Activated naive CD4-positive, alpha-beta T cell treated with anti-CD3 and anti-CD28 coated beads, Interleukin-2, amount 10 ng/mL, durations not matched to agents 7 days and 5 days (primary cell): ENCODE data around the gene ATP9A.
"Not testable (repeated sequence)": the region's sequence is repeated elsewhere in the genome, so short reads cannot be mapped to it uniquely, and the experiment has no call there.

Experiments used
- CTCF ChIA-PET: fragments of 350-600 bp; sonication (Branson Sonifier 250); formaldehyde crosslinking; loops from one replicate; lab custom pipeline; 2021; ENCODE audit warnings: antibody characterized with exemption; lab: Charles Lee
- DNase-seq: peaks from one replicate; pipeline ENCODE4 v3.0.0-alpha.2; 2020
- H3K27ac Mint-ChIP-seq: one replicate; pipeline ENCODE4 v1.8.0; 2021; ENCODE audit warnings: mild to moderate bottlenecking, moderate library complexity, mixed read lengths
- H3K27me3 Mint-ChIP-seq: one replicate; pipeline ENCODE4 v1.8.0; 2021; ENCODE audit warnings: mild to moderate bottlenecking, mixed read lengths
- H3K36me3 Mint-ChIP-seq: one replicate; pipeline ENCODE4 v1.8.0; 2021; ENCODE audit warnings: mixed read lengths
- H3K4me1 Mint-ChIP-seq: one replicate; pipeline ENCODE4 v1.8.0; 2021; ENCODE audit warnings: mixed read lengths
- H3K4me3 Mint-ChIP-seq: one replicate; pipeline ENCODE4 v1.8.0; 2021; ENCODE audit warnings: mild to moderate bottlenecking, moderate library complexity, mixed read lengths
- H3K9me3 Mint-ChIP-seq: one replicate; pipeline ENCODE4 v1.8.0; 2021; ENCODE audit warnings: mixed read lengths

The ATP9A gene, protein sequence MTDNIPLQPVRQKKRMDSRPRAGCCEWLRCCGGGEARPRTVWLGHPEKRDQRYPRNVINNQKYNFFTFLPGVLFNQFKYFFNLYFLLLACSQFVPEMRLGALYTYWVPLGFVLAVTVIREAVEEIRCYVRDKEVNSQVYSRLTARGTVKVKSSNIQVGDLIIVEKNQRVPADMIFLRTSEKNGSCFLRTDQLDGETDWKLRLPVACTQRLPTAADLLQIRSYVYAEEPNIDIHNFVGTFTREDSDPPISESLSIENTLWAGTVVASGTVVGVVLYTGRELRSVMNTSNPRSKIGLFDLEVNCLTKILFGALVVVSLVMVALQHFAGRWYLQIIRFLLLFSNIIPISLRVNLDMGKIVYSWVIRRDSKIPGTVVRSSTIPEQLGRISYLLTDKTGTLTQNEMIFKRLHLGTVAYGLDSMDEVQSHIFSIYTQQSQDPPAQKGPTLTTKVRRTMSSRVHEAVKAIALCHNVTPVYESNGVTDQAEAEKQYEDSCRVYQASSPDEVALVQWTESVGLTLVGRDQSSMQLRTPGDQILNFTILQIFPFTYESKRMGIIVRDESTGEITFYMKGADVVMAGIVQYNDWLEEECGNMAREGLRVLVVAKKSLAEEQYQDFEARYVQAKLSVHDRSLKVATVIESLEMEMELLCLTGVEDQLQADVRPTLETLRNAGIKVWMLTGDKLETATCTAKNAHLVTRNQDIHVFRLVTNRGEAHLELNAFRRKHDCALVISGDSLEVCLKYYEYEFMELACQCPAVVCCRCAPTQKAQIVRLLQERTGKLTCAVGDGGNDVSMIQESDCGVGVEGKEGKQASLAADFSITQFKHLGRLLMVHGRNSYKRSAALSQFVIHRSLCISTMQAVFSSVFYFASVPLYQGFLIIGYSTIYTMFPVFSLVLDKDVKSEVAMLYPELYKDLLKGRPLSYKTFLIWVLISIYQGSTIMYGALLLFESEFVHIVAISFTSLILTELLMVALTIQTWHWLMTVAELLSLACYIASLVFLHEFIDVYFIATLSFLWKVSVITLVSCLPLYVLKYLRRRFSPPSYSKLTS

DNA sequence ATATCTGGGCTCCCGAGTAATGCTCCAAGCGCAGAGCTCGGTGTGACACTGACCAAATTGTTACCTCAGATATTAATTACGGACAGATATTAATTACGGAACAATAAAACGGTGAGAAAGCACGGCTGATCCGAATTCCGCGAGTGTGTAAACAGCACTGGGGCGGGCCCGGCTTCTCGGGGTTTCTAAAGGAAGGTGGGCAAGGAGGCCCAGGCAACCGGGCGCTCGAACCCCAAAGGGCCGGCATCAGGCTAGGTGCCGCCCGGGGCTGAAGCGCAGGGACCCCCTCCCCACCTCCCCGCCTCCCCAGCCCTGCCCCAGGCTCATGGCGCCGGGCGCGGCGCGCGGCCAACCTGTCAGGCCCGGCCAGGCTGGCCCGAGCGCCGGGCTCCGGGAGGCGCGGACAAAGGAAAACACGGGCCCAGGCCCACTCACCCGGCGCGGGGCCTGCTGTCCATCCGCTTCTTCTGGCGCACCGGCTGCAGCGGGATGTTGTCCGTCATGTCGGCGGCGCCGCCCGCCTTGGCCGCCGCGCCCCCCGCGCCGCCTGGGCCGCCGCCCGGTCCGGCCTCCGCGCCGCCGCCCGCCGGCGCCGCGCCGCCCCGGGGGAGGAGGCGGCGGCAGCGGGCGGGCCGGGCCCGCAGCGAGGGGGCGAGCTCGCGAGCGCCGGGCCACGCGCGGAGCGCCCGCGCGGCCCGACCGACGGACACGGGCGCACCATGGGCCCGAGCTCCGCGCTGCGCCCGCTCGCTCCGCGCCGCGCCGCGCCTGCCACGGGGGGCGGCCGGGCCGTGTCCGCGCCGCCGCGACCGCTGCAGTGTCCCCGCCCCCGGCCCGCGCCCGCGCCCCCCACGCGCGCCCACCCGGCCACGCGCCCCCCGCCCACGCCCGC is at the start of gene ATP9A:
Gene ATP9A, minus strand, starts transcription at position 524 of the 892 bp plus-strand sequence. Its CDS starts 21 bp downstream, at position 503.
- no peak for DNase-seq
- CTCF ChIA-PET = no interaction called here
- peak within 1 kb of the TSS; percentile 25 for H3K4me3 Mint-ChIP-seq
- no peaks in the 10 kb centered on the region for H3K36me3 Mint-ChIP-seq
- H3K27ac Mint-ChIP-seq = no peak within 1 kb of the TSS
- H3K27me3 Mint-ChIP-seq = peaks cover 61% of the 10 kb centered on the region
- peaks cover 12% of the 10 kb centered on the region for H3K4me1 Mint-ChIP-seq
- H3K9me3 Mint-ChIP-seq = no peaks in the 10 kb centered on the region

DNA sequence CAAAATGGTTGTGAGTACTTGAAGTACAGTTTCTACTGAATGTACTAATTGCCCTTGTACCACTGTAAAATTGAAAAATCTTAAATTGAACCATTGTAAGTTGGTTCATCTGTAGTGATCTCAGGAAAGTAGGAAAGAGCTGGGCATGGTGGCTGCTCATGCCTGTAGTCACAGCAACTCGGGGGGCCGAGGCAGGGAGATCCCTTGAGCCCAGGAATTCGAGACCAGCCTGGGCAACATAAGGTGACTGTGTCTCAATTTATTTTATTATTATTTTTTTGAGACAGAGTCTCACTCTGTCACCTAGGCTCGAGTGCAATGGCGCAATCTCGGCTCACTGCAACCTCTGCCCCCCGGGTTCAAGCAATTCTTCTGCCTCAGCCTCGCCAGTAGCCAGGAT is 48.7 kb upstream of the ATP9A start:
- H3K27ac Mint-ChIP-seq, H3K4me3 Mint-ChIP-seq, H3K27me3 Mint-ChIP-seq, H3K4me1 Mint-ChIP-seq, H3K36me3 Mint-ChIP-seq, DNase-seq, H3K9me3 Mint-ChIP-seq, CTCF ChIA-PET: not testable (repeated sequence)

DNA sequence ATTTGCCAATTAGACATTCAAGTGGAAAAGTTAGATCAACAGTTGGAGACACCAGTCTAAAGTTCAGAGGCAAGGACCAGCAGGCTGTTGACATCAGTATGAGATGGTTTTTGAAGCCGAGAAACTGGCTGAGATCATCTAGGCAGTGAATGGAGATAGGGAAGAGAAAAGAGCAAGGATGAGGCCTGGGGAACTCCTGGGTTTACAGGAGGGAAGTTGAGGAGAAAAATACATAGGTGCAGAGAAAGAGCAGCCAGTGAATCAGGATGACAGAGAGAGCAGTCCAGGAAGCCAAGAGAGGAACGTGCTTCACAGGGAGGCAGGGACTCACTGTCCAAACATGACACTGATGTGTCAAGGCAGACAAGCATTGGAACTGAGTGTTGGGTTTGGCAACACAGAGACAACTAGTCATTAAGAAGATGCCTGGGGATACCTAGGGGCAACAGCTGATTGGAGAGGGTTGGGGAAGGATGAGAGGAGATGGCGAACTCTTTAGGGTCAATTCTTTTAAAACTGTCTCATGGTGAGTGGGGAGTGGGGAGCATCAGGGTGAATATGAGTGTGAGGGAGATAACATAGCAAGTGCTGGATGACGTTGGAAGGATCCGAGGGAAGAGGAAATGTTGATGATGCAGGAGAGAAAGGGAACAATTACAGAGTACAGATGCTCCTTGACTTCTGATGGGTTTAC is 47.3 kb upstream of the ATP9A start:
- H3K4me3 Mint-ChIP-seq = no peak overlapping the region
- DNase-seq = no peak
- no peaks in the 10 kb centered on the region for H3K9me3 Mint-ChIP-seq
- CTCF ChIA-PET = no interaction called here
- H3K36me3 Mint-ChIP-seq = no peaks in the 10 kb centered on the region
- no peaks in the 10 kb centered on the region for H3K4me1 Mint-ChIP-seq
- no peak overlapping the region for H3K27ac Mint-ChIP-seq
- H3K27me3 Mint-ChIP-seq = peaks cover 4% of the 10 kb centered on the region

DNA sequence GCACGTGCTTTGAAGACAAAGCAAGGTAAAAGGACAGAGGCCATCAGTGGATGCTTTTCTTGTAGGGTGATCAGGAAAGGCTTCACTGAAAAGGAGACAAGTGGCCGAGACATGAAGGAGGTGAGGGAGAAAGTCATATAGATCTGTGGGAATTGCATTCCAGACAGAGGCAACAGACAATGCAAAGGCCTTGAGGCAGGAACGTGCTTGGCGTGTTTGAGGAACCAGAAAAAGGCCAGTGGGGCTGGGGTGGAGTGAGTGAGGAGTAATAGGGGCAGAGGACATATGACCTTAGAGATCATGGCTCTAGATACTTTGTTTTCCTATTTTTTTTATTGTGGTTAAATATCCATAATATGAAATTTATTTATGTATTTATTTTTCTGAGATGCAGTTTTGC is 44.7 kb upstream of the ATP9A start:
- Mint-ChIP-seq H3K36me3 (no peaks in the 10 kb centered on the region), H3K4me1 (no peaks in the 10 kb centered on the region), H3K4me3 (no peak overlapping the region), H3K27me3 (no peaks in the 10 kb centered on the region), H3K27ac (no peak overlapping the region), H3K9me3 (no peaks in the 10 kb centered on the region)
- no peak for DNase-seq
- CTCF ChIA-PET = no interaction called here

DNA sequence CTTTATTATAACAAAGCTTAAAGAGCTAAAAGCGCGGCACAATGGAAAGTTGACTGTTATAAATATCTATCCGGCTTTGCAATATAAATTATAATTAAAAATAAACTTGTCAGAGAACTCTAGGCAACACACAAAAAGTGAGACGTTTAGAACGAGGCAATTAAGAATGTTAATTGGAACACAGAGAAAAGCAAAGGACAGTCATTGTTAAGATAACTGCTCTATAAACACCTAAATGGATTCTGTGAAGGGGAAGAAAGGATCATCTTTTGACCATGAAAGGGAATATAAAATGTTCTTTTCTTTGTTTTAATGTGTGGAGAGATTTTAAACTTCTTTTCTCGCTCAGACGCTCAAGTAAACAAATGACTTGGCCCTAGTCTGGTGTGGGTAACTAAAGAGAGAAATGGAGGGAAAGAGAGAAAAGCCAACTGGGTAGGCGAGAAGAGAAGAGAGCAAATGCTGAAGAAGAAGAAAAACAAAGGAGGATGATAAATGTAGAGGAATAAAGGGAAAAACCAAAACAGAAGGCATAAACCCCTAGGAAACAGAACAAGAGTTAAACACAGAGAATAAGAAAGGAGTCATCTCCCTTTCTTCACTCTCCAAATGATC is 43.4 kb upstream of the ATP9A start:
- Mint-ChIP-seq H3K4me1 (no peaks in the 10 kb centered on the region), H3K27me3 (peaks cover 4% of the 10 kb centered on the region), H3K9me3 (no peaks in the 10 kb centered on the region), H3K4me3 (no peak overlapping the region), H3K27ac (no peak overlapping the region), H3K36me3 (no peaks in the 10 kb centered on the region)
- CTCF ChIA-PET = no interaction called here
- no peak for DNase-seq

DNA sequence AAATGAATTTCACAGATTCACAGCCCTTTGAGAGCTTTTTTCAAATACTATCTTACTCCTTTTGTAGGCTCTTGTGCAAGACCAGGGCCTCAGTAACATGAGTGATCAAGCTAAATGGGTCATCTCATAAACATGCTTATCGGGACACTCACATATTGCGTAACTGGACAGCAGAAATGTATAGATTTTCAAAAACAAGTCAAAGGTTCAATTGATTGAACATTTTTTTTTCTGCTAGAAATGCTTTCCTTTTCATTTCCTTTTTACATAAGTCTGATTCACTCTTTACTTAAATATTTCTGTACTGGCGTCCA is 42.8 kb upstream of the ATP9A start:
- H3K4me1 Mint-ChIP-seq = no peaks in the 10 kb centered on the region
- H3K27me3 Mint-ChIP-seq = peaks cover 6% of the 10 kb centered on the region
- no peaks in the 10 kb centered on the region for H3K9me3 Mint-ChIP-seq
- CTCF ChIA-PET = no interaction called here
- no peak for DNase-seq
- H3K27ac Mint-ChIP-seq = no peak overlapping the region
- H3K4me3 Mint-ChIP-seq = no peak overlapping the region
- H3K36me3 Mint-ChIP-seq = no peaks in the 10 kb centered on the region

DNA sequence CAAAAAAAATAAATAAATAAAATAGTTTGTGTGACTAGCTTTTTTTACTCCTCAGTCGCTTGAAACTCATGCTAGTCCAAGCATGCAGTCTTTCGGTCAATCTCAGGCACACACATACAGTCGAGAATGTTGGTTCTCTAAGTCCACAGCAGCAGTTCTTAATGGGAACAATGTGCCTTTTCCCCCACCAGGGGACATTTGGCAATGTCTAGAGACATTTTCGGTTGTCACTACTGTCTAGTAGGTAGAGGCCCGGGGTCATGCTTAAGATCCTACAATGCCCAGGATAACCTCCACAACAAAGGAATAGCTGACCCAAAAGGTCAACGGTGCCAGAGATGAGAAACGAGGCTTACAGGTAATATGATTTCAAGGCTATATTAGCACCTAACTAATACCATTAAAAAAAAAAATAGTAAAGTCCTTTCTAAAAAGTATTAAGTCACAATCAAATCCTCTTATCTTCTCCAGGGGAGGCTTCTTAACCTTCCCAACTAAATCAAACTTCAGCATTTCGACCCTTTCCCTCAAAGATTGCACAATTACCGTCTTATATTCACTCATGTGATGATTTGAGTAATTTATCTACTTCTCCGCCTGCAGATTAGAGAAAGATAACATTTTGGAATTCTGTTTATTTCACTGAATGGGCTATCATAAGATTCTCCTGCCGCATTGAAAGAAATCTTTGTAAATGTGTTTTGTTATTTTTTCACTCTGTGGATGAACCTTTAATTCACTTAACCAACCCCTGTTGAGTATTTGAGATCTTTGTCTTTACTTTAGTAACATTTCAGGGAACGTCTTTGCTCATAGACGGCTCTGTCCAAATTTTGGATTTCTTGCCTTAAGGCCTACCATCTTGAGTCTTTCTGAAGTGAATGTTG is 42.2 kb upstream of the ATP9A start:
- DNase-seq = no peak
- Mint-ChIP-seq H3K27ac (no peak overlapping the region), H3K4me3 (no peak overlapping the region), H3K4me1 (no peaks in the 10 kb centered on the region), H3K9me3 (no peaks in the 10 kb centered on the region), H3K27me3 (peaks cover 6% of the 10 kb centered on the region), H3K36me3 (no peaks in the 10 kb centered on the region)
- CTCF ChIA-PET = no interaction called here

DNA sequence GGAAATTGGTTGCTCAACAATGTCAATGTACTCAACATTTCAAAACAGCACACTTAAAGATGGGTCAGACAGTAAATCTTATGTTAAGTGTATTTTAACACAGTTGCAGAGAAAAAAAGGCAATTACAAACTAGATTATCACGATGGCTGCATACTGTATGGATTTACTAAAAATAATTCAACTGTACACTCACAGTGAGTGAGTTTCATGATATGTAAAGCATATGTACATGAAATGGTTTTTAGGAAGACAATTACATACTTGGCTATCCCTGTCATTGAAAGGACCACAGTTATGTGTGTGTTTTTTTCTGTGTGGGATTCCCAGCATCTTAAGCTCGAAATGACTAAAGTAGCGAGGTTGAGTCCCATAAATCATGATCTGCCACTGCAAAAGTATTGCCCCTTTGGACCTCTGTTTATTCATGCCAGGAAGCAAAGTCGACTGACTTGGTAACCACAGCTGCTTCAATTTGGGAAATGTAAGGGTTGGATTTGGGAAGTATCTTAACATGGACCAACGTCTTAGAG is 39.6 kb upstream of the ATP9A start:
- H3K27me3 Mint-ChIP-seq = peaks cover 10% of the 10 kb centered on the region
- H3K27ac Mint-ChIP-seq = no peak overlapping the region
- no peak overlapping the region for H3K4me3 Mint-ChIP-seq
- no peaks in the 10 kb centered on the region for H3K4me1 Mint-ChIP-seq
- no peaks in the 10 kb centered on the region for H3K36me3 Mint-ChIP-seq
- CTCF ChIA-PET = interaction anchor here (0.7 kb wide), 1 partner anchor 349 kb away, joined by 4 read pairs; no protein-coding TSS in a partner anchor
- DNase-seq = no peak
- no peaks in the 10 kb centered on the region for H3K9me3 Mint-ChIP-seq

DNA sequence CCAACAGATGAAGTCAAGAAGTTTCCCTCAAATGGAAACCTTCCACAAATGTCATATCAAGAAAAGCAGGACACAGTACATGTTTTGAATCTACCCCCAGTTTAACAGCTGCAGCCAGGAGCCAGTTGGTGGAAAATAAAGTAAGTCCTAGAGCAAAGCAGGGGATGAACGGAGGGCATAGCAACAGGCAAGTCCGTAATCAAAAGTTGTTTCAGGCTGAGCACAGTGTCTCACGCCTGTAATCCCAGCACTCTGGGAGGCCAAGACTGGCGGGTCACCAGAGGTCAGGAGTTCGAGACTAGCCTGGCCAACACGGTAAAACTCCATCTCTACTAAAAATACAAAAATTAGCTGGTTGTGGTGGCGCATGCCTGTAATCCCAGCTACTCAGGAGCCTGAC is 36.6 kb upstream of the ATP9A start:
- Mint-ChIP-seq H3K4me3 (no peak overlapping the region), H3K9me3 (no peaks in the 10 kb centered on the region), H3K27me3 (peaks cover 40% of the 10 kb centered on the region), H3K27ac (no peak overlapping the region), H3K4me1 (peaks cover 3% of the 10 kb centered on the region), H3K36me3 (no peaks in the 10 kb centered on the region)
- no peak for DNase-seq
- CTCF ChIA-PET = no interaction called here

DNA sequence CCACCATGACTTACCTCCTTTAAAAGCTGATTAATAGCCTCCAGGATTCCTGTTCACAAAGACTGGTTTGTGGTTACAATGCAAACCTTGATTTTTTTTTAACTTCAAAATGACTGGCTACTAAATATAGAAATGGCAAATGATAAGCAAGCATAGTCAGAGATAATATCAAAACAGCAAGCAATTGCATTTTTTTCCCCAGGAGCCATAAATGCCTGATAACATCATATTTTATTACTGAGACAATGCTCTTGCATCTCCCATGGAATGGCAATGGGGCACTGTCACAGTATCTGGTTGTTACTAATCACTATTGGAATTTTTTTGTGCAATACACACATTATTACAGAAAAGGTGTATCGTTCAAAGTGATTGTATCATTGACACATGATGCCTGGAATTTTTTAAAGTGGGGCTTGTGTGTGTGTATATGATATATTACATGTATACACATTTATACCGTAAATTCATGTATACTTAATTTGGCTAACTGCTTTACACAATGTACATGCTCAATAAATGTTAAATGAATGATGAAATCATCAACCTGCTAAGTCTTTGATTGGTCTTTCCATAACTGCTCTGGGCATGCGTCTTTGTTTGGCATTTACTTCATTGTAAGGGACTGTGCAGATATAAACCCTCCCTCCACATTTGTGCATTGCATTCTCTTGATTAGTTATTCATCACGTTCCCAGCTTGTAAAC is 35.1 kb upstream of the ATP9A start:
- DNase-seq = no peak
- Mint-ChIP-seq H3K4me1 (peaks cover 3% of the 10 kb centered on the region), H3K27me3 (peaks cover 55% of the 10 kb centered on the region), H3K36me3 (no peaks in the 10 kb centered on the region), H3K27ac (no peak overlapping the region), H3K9me3 (no peaks in the 10 kb centered on the region), H3K4me3 (no peak overlapping the region)
- CTCF ChIA-PET = interaction anchor here (1.4 kb wide), 1 partner anchor 280 kb away, joined by 3 read pairs; no protein-coding TSS in a partner anchor

DNA sequence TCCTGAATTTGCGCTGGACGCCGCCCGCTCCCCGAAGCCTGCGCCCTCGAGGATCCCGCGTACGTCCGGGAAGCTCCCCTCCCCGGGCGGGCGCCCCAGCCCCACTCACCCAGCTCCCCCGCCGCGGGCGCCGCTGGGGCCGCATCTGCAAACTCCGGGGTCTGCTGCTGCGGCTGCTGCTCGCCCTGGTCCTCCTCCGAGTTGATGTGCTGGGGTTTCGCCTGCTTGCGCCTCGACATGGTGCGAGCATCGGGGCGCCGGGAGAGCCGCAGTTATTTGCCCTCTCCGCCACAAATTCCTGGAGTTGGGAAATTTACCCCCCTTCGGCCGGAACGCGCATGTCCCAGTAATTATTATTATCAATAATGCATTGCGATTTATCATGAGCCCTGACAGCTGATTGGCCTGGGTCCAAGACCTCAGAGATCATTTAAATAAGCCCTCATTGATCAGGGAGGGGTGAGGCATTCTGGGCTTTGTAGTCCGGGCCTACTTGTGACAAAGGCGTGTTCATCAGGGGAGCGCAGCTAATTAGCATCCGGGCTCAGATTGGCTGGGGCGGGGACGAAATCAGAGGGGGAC is 34.1 kb upstream of the ATP9A start, which contains the start of gene SALL4:
Gene SALL4, minus strand, starts transcription at position 352 of the 582 bp plus-strand sequence. Its CDS starts 113 bp downstream, at position 239.
- H3K27me3 Mint-ChIP-seq = peaks cover 63% of the 10 kb centered on the region
- H3K4me3 Mint-ChIP-seq = no peak within 1 kb of the TSS
- CTCF ChIA-PET = interaction anchor here (1.4 kb wide), 1 partner anchor 281 kb away, joined by 3 read pairs; no protein-coding TSS in a partner anchor

More for the DNA sequence above, 34.1 kb upstream of the ATP9A start, which contains the start of gene SALL4:
- Mint-ChIP-seq H3K4me1 (peaks cover 3% of the 10 kb centered on the region), H3K27ac (peak within 1 kb of the TSS; percentile 37), H3K36me3 (no peaks in the 10 kb centered on the region), H3K9me3 (no peaks in the 10 kb centered on the region)
- DNase-seq = no peak
